HEK293 (cell line): Measurements from ENCODE around the gene SMTN.

Experiments used
- SP7 ChIP-seq: fragments of 450-650 bp; formaldehyde crosslinking; IDR thresholded peaks from 2 replicates; pipeline ENCODE4 v1.5.1; 2016; ENCODE audit warnings: missing biosample characterization, missing genetic modification characterization
- TSHZ1 ChIP-seq: fragments of 450-650 bp; formaldehyde crosslinking; IDR thresholded peaks from 2 replicates; pipeline ENCODE4 v1.5.1; 2016; ENCODE audit warnings: missing biosample characterization, missing genetic modification characterization, borderline replicate concordance
- ZNF350 ChIP-seq: fragments of 450-650 bp; formaldehyde crosslinking; IDR thresholded peaks from 2 replicates; pipeline ENCODE4 v1.5.0; 2017; ENCODE audit warnings: missing biosample characterization, mild to moderate bottlenecking, missing genetic modification characterization
- TF ChIP-seq, protein P1 (sequence below): fragments of 450-650 bp; formaldehyde crosslinking; IDR thresholded peaks from 2 replicates; pipeline ENCODE4 v1.5.1; 2016; ENCODE audit warnings: missing biosample characterization, missing genetic modification characterization

DNA sequence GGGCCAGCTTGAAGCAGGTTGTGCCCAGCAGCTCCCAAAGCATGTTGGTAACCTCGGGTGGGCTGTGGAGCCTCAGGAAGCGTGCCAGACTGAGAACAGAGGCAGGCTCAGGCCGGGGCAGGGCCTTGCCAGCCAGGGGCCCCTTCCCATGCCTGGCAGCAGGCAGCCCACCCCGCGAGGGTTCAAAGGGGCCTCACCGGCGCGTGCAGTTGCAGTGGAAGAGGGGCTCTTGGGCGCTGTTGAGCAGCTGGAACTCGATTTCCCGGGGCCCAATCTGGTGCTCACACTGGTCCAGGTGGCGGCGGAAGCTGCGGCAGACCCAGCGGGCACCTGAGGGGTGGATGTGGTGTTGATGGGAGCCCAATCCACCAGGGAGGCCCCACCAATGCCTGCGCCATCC is 55.6 kb downstream of the SMTN start:
- TF ChIP-seq, protein P1, sequence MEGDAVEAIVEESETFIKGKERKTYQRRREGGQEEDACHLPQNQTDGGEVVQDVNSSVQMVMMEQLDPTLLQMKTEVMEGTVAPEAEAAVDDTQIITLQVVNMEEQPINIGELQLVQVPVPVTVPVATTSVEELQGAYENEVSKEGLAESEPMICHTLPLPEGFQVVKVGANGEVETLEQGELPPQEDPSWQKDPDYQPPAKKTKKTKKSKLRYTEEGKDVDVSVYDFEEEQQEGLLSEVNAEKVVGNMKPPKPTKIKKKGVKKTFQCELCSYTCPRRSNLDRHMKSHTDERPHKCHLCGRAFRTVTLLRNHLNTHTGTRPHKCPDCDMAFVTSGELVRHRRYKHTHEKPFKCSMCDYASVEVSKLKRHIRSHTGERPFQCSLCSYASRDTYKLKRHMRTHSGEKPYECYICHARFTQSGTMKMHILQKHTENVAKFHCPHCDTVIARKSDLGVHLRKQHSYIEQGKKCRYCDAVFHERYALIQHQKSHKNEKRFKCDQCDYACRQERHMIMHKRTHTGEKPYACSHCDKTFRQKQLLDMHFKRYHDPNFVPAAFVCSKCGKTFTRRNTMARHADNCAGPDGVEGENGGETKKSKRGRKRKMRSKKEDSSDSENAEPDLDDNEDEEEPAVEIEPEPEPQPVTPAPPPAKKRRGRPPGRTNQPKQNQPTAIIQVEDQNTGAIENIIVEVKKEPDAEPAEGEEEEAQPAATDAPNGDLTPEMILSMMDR (tag by site-specific recombination), result no peak
- no peak for TF ChIP-seq TSHZ1
- TF ChIP-seq ZNF350, result no peak
- TF ChIP-seq SP7 (tag by site-specific recombination), result no peak
